K562 (cell line): ENCODE results near the gene CYTH4. TPM values are rescaled to one million over a fixed set of nuclear protein-coding genes. Genes with fewer than 3 reads are reported as not detected.

ENCODE experiments used
- ATAC-seq: fragments of 200-7000 bp; cut with Tn5 transposase; 3 replicates; pipeline ENCODE4 v1.9.1; 2020; ENCODE audit warnings: moderate library complexity
- BruUV-seq: library from RNA; stranded (reverse); fragments of 400-500 nt; replicated peaks from 2 replicates; lab custom pipeline; 2021; lab: Mats Ljungman, UMichigan
- CTCF ChIA-PET: fragments of 300-600 bp; formaldehyde crosslinking; extraction: SDS; loops from one replicate; lab custom pipeline; 2021; ENCODE audit warnings: low intra/inter-chr PET ratio; lab: Yijun Ruan, JAX
- POLR2A ChIA-PET: fragments of 300-600, 350-650 bp; sonication (Branson Sonifier 250); formaldehyde crosslinking; extraction: SDS; loops from one replicate; lab custom pipeline; 2021; ENCODE audit warnings: antibody characterized with exemption, inconsistent platforms; lab: Yijun Ruan, JAX
- DNase-seq, 4 experiments: peaks; one replicate each; pipeline versions ENCODE4 v3.0.0 to v3.0.0-alpha.2; 2011 to 2018; ENCODE audit warnings: low spot score in 3 of 4, mixed read lengths in 3 of 4; ENCODE audit errors: extremely low read depth in 1 of 4
- FAIRE-seq: peaks from 2 replicates; lab custom pipeline; 2011; peaks lifted over from hg19 to GRCh38; lab: Jason Lieb, UNC
- H2AFZ ChIP-seq: 2 replicates; pipeline ENCODE4 v1.6.0; 2011; ENCODE audit warnings: low read depth, low read length, control low read depth, inconsistent platforms
- H3K27ac ChIP-seq: fragments of 200-600 bp; 3 replicates; pipeline ENCODE4 v1.8.0; 2011; ENCODE audit warnings: low read depth, mild to moderate bottlenecking, control low read depth, inconsistent platforms, low read length, moderate library complexity, mixed read lengths; ENCODE audit errors: extremely low read depth
- H3K27me3 ChIP-seq, 2 experiments: fragments of 300-600 bp in 1 of 2; 2 replicates in 1 of 2; 3 replicates in 1 of 2; pipeline versions ENCODE4 v1.6.0 to v1.8.0; 2011; ENCODE audit warnings: inconsistent platforms in 2 of 2, low read length in 2 of 2, mild to moderate bottlenecking in 1 of 2, mixed read lengths in 1 of 2, moderate library complexity in 1 of 2; ENCODE audit not compliant: control insufficient read depth in 2 of 2, insufficient read depth in 2 of 2
- H3K36me3 ChIP-seq: fragments of 300-600 bp; 3 replicates; pipeline ENCODE4 v1.8.0; 2011; ENCODE audit warnings: mild to moderate bottlenecking, low read length, inconsistent platforms; ENCODE audit not compliant: control insufficient read depth, insufficient read depth
- H3K4me1 ChIP-seq, 2 experiments: fragments of 200-600 bp in 1 of 2; replicated peaks in 1 of 2; 2 replicates in 1 of 2; 3 replicates in 1 of 2; pipeline versions ENCODE4 v1.5.1 to v1.8.0; 2011; ENCODE audit warnings: inconsistent platforms in 2 of 2, low read length in 2 of 2, mild to moderate bottlenecking in 1 of 2, mixed read lengths in 1 of 2, moderate library complexity in 1 of 2; ENCODE audit not compliant: control insufficient read depth in 2 of 2, insufficient read depth in 2 of 2
- H3K4me2 ChIP-seq: 2 replicates; pipeline ENCODE4 v1.6.1; 2011; ENCODE audit warnings: low read length, control low read depth, inconsistent platforms, mixed read lengths; ENCODE audit not compliant: insufficient read depth
- H3K4me3 ChIP-seq: fragments of 200-600 bp; sonication (generic), shearing (Covaris generic); 2 replicates; pipeline ENCODE4 v1.5.1; 2016; ENCODE audit warnings: control low read depth, inconsistent platforms
- H3K79me2 ChIP-seq: fragments of 200-600 bp; 3 replicates; pipeline ENCODE4 v1.8.0; 2011; ENCODE audit warnings: low read length, inconsistent platforms; ENCODE audit not compliant: control insufficient read depth, insufficient read depth
- H3K9ac ChIP-seq, 2 experiments: 2 replicates each; pipeline versions ENCODE4 v1.6.0 to v1.6.1; 2011; ENCODE audit warnings: low read depth in 2 of 2, low read length in 2 of 2, control low read depth in 1 of 2, inconsistent platforms in 1 of 2, mild to moderate bottlenecking in 1 of 2, mixed read lengths in 1 of 2; ENCODE audit not compliant: insufficient read depth in 1 of 2
- H3K9me1 ChIP-seq: one replicate; pipeline ENCODE4 v1.6.0; 2011; ENCODE audit warnings: inconsistent platforms, mild to moderate bottlenecking, low read length, moderate library complexity; ENCODE audit not compliant: control insufficient read depth, insufficient read depth
- H3K9me3 ChIP-seq: replicated peaks from 2 replicates; pipeline ENCODE4 v1.5.1; 2011; ENCODE audit warnings: low read depth, low read length, inconsistent platforms; ENCODE audit not compliant: control insufficient read depth, insufficient read depth
- H4K20me1 ChIP-seq: replicated peaks from 2 replicates; pipeline ENCODE4 v1.6.1; 2011; ENCODE audit warnings: low read length, inconsistent platforms, mixed read lengths; ENCODE audit not compliant: control insufficient read depth, insufficient read depth
- GABPB2 ChIP-seq: fragments of 250-450 bp; sonication (Bioruptor Pico); conservative IDR thresholded peaks from 2 replicates; pipeline ENCODE4 v1.5.1; 2021; ENCODE audit warnings: mild to moderate bottlenecking
- NR1H2 ChIP-seq: sonication (generic); formaldehyde crosslinking; IDR thresholded peaks from 2 replicates; pipeline ENCODE4 v1.4.0; 2020; ENCODE audit warnings: mild to moderate bottlenecking, missing genetic modification reagents
- WGBS: fragments of 100-300 bp; shearing (Covaris generic); methylation state at CpG from one replicate; pipeline ENCODE4 v1.1.6; 2016; ENCODE audit warnings: low coverage, mixed read lengths; ENCODE audit not compliant: insufficient coverage; ENCODE audit errors: missing lambda C conversion rate; 5-methylcytosine and 5-hydroxymethylcytosine counted together
- in situ Hi-C: fragments of 300-500 bp; cut with MboI; formaldehyde crosslinking; loops from 4 replicates; pipeline ENCODE4 v1.15.0; 2018; ENCODE audit warnings: inconsistent platforms, mixed read lengths
- intact Hi-C: fragments of 100-400 bp; cut with micrococcal nuclease; formaldehyde crosslinking; loops from 2 replicates; pipeline ENCODE4 v1.14.2; 2022
- polyA plus RNA-seq, 8 experiments: library from polyadenylated mRNA; depleted of rRNA in 4 of 8; stranded (reverse) in 5 of 8; unstranded in 3 of 8; fragments of >200 nt; fragmentation: Nextera tagmentation in 2 of 8; fragmentation: Illumina TruSeq in 1 of 8; extraction: Ambion mirVana in 2 of 8; extraction: Trizol in 1 of 8; gene quantifications; 2 replicates each; pipeline versions ENCODE4 v1.2.1 to v1.2.3, GENCODE V29; 2011 to 2014; ENCODE audit warnings: inconsistent platforms in 1 of 8, missing spikeins in 1 of 8
- total RNA-seq, 7 experiments: library from RNA; depleted of rRNA in 6 of 7; stranded (reverse); fragments of >200 nt in 6 of 7; fragmentation: Illumina TruSeq in 2 of 7; extraction: Trizol in 2 of 7; gene quantifications; 2 replicates each; pipeline versions ENCODE4 v1.2.1 to v1.2.3, GENCODE V29; 2011 to 2021; ENCODE audit warnings: low replicate concordance in 1 of 7

CYTH4 gene
- total and polyA plus RNA-seq, 9 of the 15 experiments (the other 6 are each of a cell fraction or from before 2014, with no cell fraction given) = 0.03 to 2.0 (median 0.61) TPM; not detected in 1

GRCh38 chr22:37301144-37301830, 19.0 kb downstream of the CYTH4 start:
- DNase-seq (no peak), FAIRE-seq (no peak), ATAC-seq (no peak)
- Histone ChIP-seq H3K27ac (no peak overlapping the region), H2AFZ (no peak overlapping the region), H3K9ac (no peak overlapping the region), H3K9me1 (no peaks in the 10 kb centered on the region), H3K4me2 (no peak overlapping the region), H3K4me3 (no peak overlapping the region), H3K9me3 (no peaks in the 10 kb centered on the region), H3K79me2 (no peaks in the 10 kb centered on the region), H4K20me1 (no peaks in the 10 kb centered on the region), H3K36me3 (no peaks in the 10 kb centered on the region), H3K27me3 (no peaks in the 10 kb centered on the region), H3K4me1 (peaks cover 19 to 25% of the 10 kb centered on the region in 2 experiments)
- TF ChIP-seq GABPB2 (CRISPR knock-in tag) = no peak
- no TSS peak for BruUV-seq
- in situ Hi-C loops (no loop called here), intact Hi-C loops (no loop called here)
- 51% methylated on average over 3 of the region's 6 CpGs for WGBS
- CTCF ChIA-PET = no interaction called here
- POLR2A ChIA-PET = interaction anchor here (0.6 kb wide), 1 partner anchor 367 kb away, joined by 3 read pairs; no protein-coding TSS in a partner anchor

- no peak overlapping the region for H3K4me2 ChIP-seq
- CTCF ChIA-PET = no interaction called here
- ATAC-seq = no peak
- H4K20me1 ChIP-seq = no peaks in the 10 kb centered on the region
- BruUV-seq = no TSS peak
- peaks cover 30 to 41% of the 10 kb centered on the region in 2 experiments for H3K4me1 ChIP-seq
- no peaks in the 10 kb centered on the region for H3K27me3 ChIP-seq
- H3K27ac ChIP-seq = no peak overlapping the region
- TF ChIP-seq NR1H2 = no peak
- TF ChIP-seq, all 486 proteins: peak for 0
- no peak overlapping the region for H3K4me3 ChIP-seq
- no peaks in the 10 kb centered on the region for H3K36me3 ChIP-seq
- POLR2A ChIA-PET = no interaction called here
- H3K9me1 ChIP-seq = no peaks in the 10 kb centered on the region
- intact Hi-C loops = no loop called here
- H3K79me2 ChIP-seq = no peaks in the 10 kb centered on the region
- 72% methylated on average over 20 of the region's 31 CpGs for WGBS
- H3K9ac ChIP-seq = no peak overlapping the region
- H2AFZ ChIP-seq = no peak overlapping the region
- in situ Hi-C loops = no loop called here
- DNase-seq (no peak), FAIRE-seq (no peak)
- H3K9me3 ChIP-seq = no peaks in the 10 kb centered on the region
These were observed 20.6 kb downstream of the CYTH4 start for GRCh38 chr22:37302674-37303555.
